HEK293 (cell line): Measurements from ENCODE around the gene PRSS35.
"Not testable (repeated sequence)": the region's sequence is repeated elsewhere in the genome, so short reads cannot be mapped to it uniquely, and the experiment has no call there.

ENCODE experiments used
- CTCF ChIA-PET: fragments of 350-600 bp; formaldehyde crosslinking; extraction: SDS; loops from one replicate; lab custom pipeline; 2021; ENCODE audit warnings: antibody characterized with exemption; lab: Yijun Ruan, JAX
- POLR2A ChIA-PET: fragments of 300-600 bp; formaldehyde crosslinking; extraction: SDS; loops from one replicate; lab custom pipeline; 2020; ENCODE audit warnings: antibody characterized with exemption, inconsistent platforms; lab: Yijun Ruan, JAX
- H3K27ac ChIP-seq: fragments of 200-500 bp; sonication (Bioruptor generic); 2 replicates; pipeline ENCODE4 v1.5.1; 2014; ENCODE audit warnings: low read depth, low read length, control low read depth, inconsistent platforms; ENCODE audit errors: extremely low read depth
- H3K36me3 ChIP-seq, 2 experiments: fragments of 200-500 bp in 1 of 2; sonication (Bioruptor generic) in 1 of 2; 1 replicate in 1 of 2; 2 replicates in 1 of 2; pipeline ENCODE4 v1.5.1; 2014 to 2017; ENCODE audit warnings: inconsistent platforms in 2 of 2, low read length in 2 of 2; ENCODE audit not compliant: control insufficient read depth in 2 of 2, insufficient read depth in 1 of 2
- H3K4me1 ChIP-seq: fragments of 200-500 bp; sonication (Bioruptor generic); 2 replicates; pipeline ENCODE4 v1.5.1; 2014; ENCODE audit warnings: mild to moderate bottlenecking, low read length, inconsistent platforms; ENCODE audit not compliant: control insufficient read depth, insufficient read depth
- H3K4me3 ChIP-seq: 2 replicates; pipeline ENCODE4 v1.5.1; 2011; ENCODE audit warnings: low read depth, mild to moderate bottlenecking, control low read depth, low read length, moderate library complexity
- H3K9me3 ChIP-seq: fragments of 200-500 bp; sonication (Bioruptor generic); 2 replicates; pipeline ENCODE4 v1.5.1; 2014; ENCODE audit warnings: low read depth, low read length, inconsistent platforms; ENCODE audit not compliant: control insufficient read depth, insufficient read depth
- EGR2 ChIP-seq: fragments of 450-650 bp; formaldehyde crosslinking; IDR thresholded peaks from 2 replicates; pipeline ENCODE4 v1.5.1; 2016; ENCODE audit warnings: low read depth, missing biosample characterization, missing genetic modification characterization
- GLIS2 ChIP-seq: fragments of 450-650 bp; formaldehyde crosslinking; IDR thresholded peaks from 2 replicates; pipeline ENCODE4 v1.5.1; 2016; ENCODE audit warnings: missing biosample characterization, missing genetic modification characterization
- PATZ1 ChIP-seq: fragments of 450-650 bp; formaldehyde crosslinking; IDR thresholded peaks from 2 replicates; pipeline ENCODE4 v1.5.1; 2016; ENCODE audit warnings: missing biosample characterization, missing genetic modification characterization
- SCRT1 ChIP-seq: fragments of 450-650 bp; formaldehyde crosslinking; IDR thresholded peaks from 2 replicates; pipeline ENCODE4 v1.5.1; 2016; ENCODE audit warnings: missing biosample characterization, missing genetic modification characterization, borderline replicate concordance
- SCRT2 ChIP-seq: fragments of 450-650 bp; formaldehyde crosslinking; IDR thresholded peaks from 2 replicates; pipeline ENCODE4 v1.5.1; 2016; ENCODE audit warnings: missing biosample characterization, missing genetic modification characterization
- ZEB2 ChIP-seq: fragments of 450-650 bp; formaldehyde crosslinking; IDR thresholded peaks from 2 replicates; pipeline ENCODE4 v1.5.1; 2016; ENCODE audit warnings: missing biosample characterization, missing genetic modification characterization
- ZFP69B ChIP-seq: fragments of 450-650 bp; formaldehyde crosslinking; IDR thresholded peaks from 2 replicates; pipeline ENCODE4 v1.5.1; 2016; ENCODE audit warnings: missing biosample characterization, missing genetic modification characterization
- ZIC2 ChIP-seq: fragments of 450-650 bp; formaldehyde crosslinking; IDR thresholded peaks from 2 replicates; pipeline ENCODE4 v1.5.1; 2016; ENCODE audit warnings: missing biosample characterization, missing genetic modification characterization
- ZNF19 ChIP-seq: fragments of 450-650 bp; formaldehyde crosslinking; IDR thresholded peaks from 2 replicates; pipeline ENCODE4; 2016; ENCODE audit warnings: missing biosample characterization, missing genetic modification characterization, low read depth
- ZNF211 ChIP-seq: fragments of 450-650 bp; formaldehyde crosslinking; IDR thresholded peaks from 2 replicates; pipeline ENCODE4 v1.5.1; 2016; ENCODE audit warnings: low read depth, missing biosample characterization, missing genetic modification characterization
- ZNF214 ChIP-seq: fragments of 450-650 bp; formaldehyde crosslinking; IDR thresholded peaks from 2 replicates; pipeline ENCODE4 v1.5.1; 2017; ENCODE audit warnings: missing biosample characterization, mild to moderate bottlenecking, missing genetic modification characterization, borderline replicate concordance
- ZNF354C ChIP-seq: fragments of 450-650 bp; formaldehyde crosslinking; IDR thresholded peaks from 2 replicates; pipeline ENCODE4 v1.5.1; 2016; ENCODE audit warnings: missing biosample characterization, missing genetic modification characterization, low read depth, borderline replicate concordance
- ZNF366 ChIP-seq: fragments of 450-650 bp; formaldehyde crosslinking; conservative IDR thresholded peaks from 2 replicates; pipeline ENCODE4 v1.5.1; 2016; ENCODE audit warnings: missing biosample characterization, missing genetic modification characterization
- TF ChIP-seq, protein P1 (sequence below): fragments of 450-650 bp; formaldehyde crosslinking; IDR thresholded peaks from 2 replicates; pipeline ENCODE4 v1.5.0; 2017; ENCODE audit warnings: missing biosample characterization, missing genetic modification characterization, borderline replicate concordance

The PRSS35 gene

DNA sequence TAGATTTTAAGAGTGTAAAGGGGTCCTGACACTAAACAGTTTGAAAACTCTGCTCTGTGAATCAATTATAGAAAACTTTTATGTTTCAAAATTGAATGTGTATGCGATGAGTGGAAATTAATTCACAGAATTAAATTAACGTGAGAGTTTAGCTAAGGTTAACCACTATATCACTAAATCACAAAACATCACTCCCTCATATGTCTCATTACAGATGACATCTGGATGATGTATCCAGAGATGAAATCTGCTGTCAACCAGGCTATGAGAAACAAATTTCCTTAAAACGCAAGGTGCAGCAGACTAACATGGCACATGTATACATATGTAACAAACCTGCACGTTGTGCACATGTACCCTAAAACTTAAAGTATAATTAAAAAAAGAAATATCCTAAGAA, 27.3 kb downstream of the PRSS35 start (continued):
- TF ChIP-seq, protein P1, sequence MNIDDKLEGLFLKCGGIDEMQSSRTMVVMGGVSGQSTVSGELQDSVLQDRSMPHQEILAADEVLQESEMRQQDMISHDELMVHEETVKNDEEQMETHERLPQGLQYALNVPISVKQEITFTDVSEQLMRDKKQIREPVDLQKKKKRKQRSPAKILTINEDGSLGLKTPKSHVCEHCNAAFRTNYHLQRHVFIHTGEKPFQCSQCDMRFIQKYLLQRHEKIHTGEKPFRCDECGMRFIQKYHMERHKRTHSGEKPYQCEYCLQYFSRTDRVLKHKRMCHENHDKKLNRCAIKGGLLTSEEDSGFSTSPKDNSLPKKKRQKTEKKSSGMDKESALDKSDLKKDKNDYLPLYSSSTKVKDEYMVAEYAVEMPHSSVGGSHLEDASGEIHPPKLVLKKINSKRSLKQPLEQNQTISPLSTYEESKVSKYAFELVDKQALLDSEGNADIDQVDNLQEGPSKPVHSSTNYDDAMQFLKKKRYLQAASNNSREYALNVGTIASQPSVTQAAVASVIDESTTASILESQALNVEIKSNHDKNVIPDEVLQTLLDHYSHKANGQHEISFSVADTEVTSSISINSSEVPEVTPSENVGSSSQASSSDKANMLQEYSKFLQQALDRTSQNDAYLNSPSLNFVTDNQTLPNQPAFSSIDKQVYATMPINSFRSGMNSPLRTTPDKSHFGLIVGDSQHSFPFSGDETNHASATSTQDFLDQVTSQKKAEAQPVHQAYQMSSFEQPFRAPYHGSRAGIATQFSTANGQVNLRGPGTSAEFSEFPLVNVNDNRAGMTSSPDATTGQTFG (tag by site-specific recombination) = no peak
- no peak for TF ChIP-seq ZNF366 (tag by site-specific recombination)

DNA sequence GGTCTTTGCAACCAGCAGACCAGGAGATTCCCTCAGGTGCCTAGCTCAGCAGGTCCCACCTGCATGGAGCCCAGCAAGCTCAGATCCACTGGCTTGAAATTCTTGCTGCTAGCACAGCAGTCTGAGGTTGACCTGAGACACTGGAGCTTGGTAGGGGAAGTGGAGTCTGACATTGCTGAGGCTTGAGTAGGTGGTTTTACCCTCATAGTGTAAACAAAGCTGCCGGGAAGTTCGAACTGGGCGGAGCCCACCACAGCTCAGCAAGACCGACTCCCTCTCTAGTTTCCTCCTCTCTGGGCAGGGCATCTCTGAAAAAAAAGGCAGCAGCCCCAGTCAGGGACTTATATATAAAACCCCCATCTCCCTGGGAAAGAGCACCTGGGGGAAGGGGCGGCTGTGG, 34.3 kb downstream of the PRSS35 start:
- TF ChIP-seq ZNF214 (no peak), ZIC2 (tag by site-specific recombination) (0 out of 2 replicates have a peak, but pooled peaks have one; percentile 22)
- TF ChIP-seq, all 188 proteins: peak for 1
- ChIA-PET CTCF (interaction anchor here (0.7 to 2.2 kb wide), 2 partner anchors 10 to 885 kb away, joined by 3 to 11 read pairs; no protein-coding TSS in a partner anchor), POLR2A (no interaction called here)
- H3K9me3 ChIP-seq = no peaks in the 10 kb centered on the region
- H3K4me3 ChIP-seq = no peak overlapping the region
- no peaks in the 10 kb centered on the region for H3K36me3 ChIP-seq
- H3K4me1 ChIP-seq = no peaks in the 10 kb centered on the region
- H3K27ac ChIP-seq = no peak overlapping the region

DNA sequence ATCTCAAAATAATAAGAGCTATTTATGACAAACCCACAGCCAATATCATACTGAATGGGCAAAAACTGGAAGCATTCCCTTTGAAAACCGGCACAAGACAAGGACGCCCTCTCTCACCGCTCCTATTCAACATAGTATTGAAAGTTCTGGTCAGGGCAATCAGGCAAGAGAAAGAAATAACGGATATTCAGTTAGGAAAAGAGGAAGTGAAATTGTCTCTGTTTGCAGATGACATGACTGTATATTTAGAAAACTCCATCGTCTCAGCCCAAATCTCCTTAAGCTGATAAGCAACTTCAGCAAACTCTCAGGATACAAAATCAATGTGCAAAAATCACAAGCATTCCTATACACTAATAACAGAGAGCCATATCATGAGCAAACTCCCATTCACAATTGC, 38.1 kb downstream of the PRSS35 start:
- H3K9me3 ChIP-seq, H3K4me1 ChIP-seq, H3K36me3 ChIP-seq, H3K4me3 ChIP-seq, H3K27ac ChIP-seq, POLR2A ChIA-PET: not testable (repeated sequence)
- CTCF ChIA-PET = interaction anchor here (1.4 kb wide), 1 partner anchor 14 kb away, joined by 5 read pairs; no protein-coding TSS in a partner anchor

DNA sequence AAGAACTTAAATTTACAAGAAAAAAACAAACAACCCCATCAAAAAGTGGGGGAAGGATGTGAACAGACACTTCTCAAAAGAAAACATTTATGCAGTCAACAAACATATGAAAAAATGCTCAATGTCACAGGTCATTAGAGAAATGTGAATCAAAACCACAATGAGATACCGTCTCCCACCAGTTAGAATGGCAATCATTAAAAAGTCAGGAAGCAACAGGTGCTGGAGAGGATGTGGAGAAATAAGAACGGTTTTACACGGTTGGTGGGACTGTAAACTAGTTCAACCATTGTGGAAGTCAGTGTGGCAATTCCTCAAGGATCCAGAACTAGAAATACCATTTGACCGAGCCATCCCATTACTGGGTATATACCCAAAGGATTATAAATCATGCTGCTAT, 39.4 kb downstream of the PRSS35 start:
- CTCF ChIA-PET = interaction anchor here (0.7 kb wide), 1 partner anchor 727 kb away, joined by 6 read pairs; no protein-coding TSS in a partner anchor
- POLR2A ChIA-PET, H3K4me1 ChIP-seq, H3K4me3 ChIP-seq, H3K9me3 ChIP-seq, H3K27ac ChIP-seq, H3K36me3 ChIP-seq: not testable (repeated sequence)
- TF ChIP-seq SCRT1 (tag by site-specific recombination) (peak; percentile 69), SCRT2 (tag by site-specific recombination) (peak; percentile 87)

- TF ChIP-seq GLIS2 (tag by site-specific recombination) (no peak), ZFP69B (tag by site-specific recombination) (no peak), PATZ1 (tag by site-specific recombination) (no peak), ZNF366 (tag by site-specific recombination) (no peak), ZEB2 (tag by site-specific recombination) (no peak), ZNF211 (no peak), ZNF19 (tag by site-specific recombination) (no peak), EGR2 (no peak), ZNF354C (tag by site-specific recombination) (no peak)
- Histone ChIP-seq H3K9me3 (no peaks in the 10 kb centered on the region), H3K36me3 (no peaks in the 10 kb centered on the region), H3K4me1 (no peaks in the 10 kb centered on the region), H3K27ac (no peak overlapping the region), H3K4me3 (no peak overlapping the region)
- ChIA-PET POLR2A (no interaction called here), CTCF (interaction anchor here (1.0 kb wide), 1 partner anchor 21 kb away, joined by 4 read pairs; no protein-coding TSS in a partner anchor)
These were observed 44.5 kb downstream of the PRSS35 start for GRCh38 chr6:83556871-83557270.
